IMR-90 (cell line): ENCODE measurements around the gene RFTN1. TPM values are rescaled to one million over a fixed set of nuclear protein-coding genes. Genes with fewer than 3 reads are reported as not detected.

ENCODE experiments used
- ATAC-seq: fragments of 200-7000 bp; cut with Tn5 transposase; 2 replicates; pipeline ENCODE4 v1.9.1; 2020; ENCODE audit warnings: low read depth, mild to moderate bottlenecking, moderate library complexity
- BruUV-seq: library from RNA; stranded (reverse); fragments of 400-500 nt; replicated peaks from 2 replicates; lab custom pipeline; 2021; lab: Mats Ljungman, UMichigan
- CTCF ChIA-PET: fragments of 300-600 bp; formaldehyde crosslinking; extraction: SDS; loops from one replicate; lab custom pipeline; 2021; ENCODE audit warnings: antibody characterized with exemption; lab: Yijun Ruan, JAX
- POLR2A ChIA-PET: fragments of 300-600 bp; sonication (Branson Sonifier 250); formaldehyde crosslinking; loops from one replicate; lab custom pipeline; 2022; ENCODE audit warnings: antibody characterized with exemption; ENCODE audit not compliant: unreplicated experiment; lab: Charles Lee
- DNase-seq: peaks from one replicate; pipeline ENCODE4 v3.0.0; 2013
- H2AFZ ChIP-seq: replicated peaks from 2 replicates; pipeline ENCODE3; 2013; ENCODE audit warnings: low read length, mild to moderate bottlenecking; ENCODE audit not compliant: poor library complexity
- H2AK5ac ChIP-seq: 2 replicates; pipeline ENCODE4 v1.6.1; 2013; ENCODE audit warnings: low read depth, low read length, inconsistent platforms
- H2AK9ac ChIP-seq: replicated peaks from 2 replicates; pipeline ENCODE3; 2013; ENCODE audit warnings: mild to moderate bottlenecking, low read depth, low read length, moderate library complexity; ENCODE audit not compliant: poor library complexity
- H2BK120ac ChIP-seq: 2 replicates; pipeline ENCODE4 v1.6.1; 2013; ENCODE audit warnings: low read depth, low read length, inconsistent platforms
- H2BK15ac ChIP-seq: 3 replicates; pipeline ENCODE4 v1.6.1; 2013; ENCODE audit warnings: low read depth, low read length, inconsistent platforms
- H2BK20ac ChIP-seq: 2 replicates; pipeline ENCODE4 v1.6.1; 2013; ENCODE audit warnings: low read depth, mild to moderate bottlenecking, inconsistent platforms, low read length, moderate library complexity
- H2BK5ac ChIP-seq: 2 replicates; pipeline ENCODE4 v1.6.1; 2013; ENCODE audit warnings: mild to moderate bottlenecking, low read depth, low read length, inconsistent platforms; ENCODE audit not compliant: poor library complexity, severe bottlenecking
- H3K14ac ChIP-seq: replicated peaks from 2 replicates; pipeline ENCODE4 v1.6.1; 2013; ENCODE audit warnings: low read depth, low read length, inconsistent platforms
- H3K18ac ChIP-seq: 2 replicates; pipeline ENCODE4 v1.6.1; 2013; ENCODE audit warnings: low read depth, low read length, control low read depth
- H3K23ac ChIP-seq: 2 replicates; pipeline ENCODE4 v1.6.1; 2013; ENCODE audit warnings: low read depth, low read length, inconsistent platforms
- H3K27ac ChIP-seq: 2 replicates; pipeline ENCODE4 v1.5.1; 2013; ENCODE audit warnings: mild to moderate bottlenecking, control low read depth, low read length; ENCODE audit not compliant: insufficient read depth
- H3K27me3 ChIP-seq: 2 replicates; pipeline ENCODE4 v1.6.1; 2013; ENCODE audit warnings: low read length; ENCODE audit not compliant: control insufficient read depth, insufficient read depth
- H3K36me3 ChIP-seq: 2 replicates; pipeline ENCODE4 v1.6.1; 2013; ENCODE audit warnings: low read length, mixed read lengths; ENCODE audit not compliant: control insufficient read depth, insufficient read depth
- H3K4ac ChIP-seq: 2 replicates; pipeline ENCODE4 v1.6.1; 2013; ENCODE audit warnings: low read depth, low read length, inconsistent platforms
- H3K4me1 ChIP-seq: 2 replicates; pipeline ENCODE4 v1.6.1; 2013; ENCODE audit warnings: low read length, mixed read lengths; ENCODE audit not compliant: control insufficient read depth, insufficient read depth
- H3K4me2 ChIP-seq: 2 replicates; pipeline ENCODE4 v1.6.1; 2013; ENCODE audit warnings: low read depth, mild to moderate bottlenecking, control low read depth, low read length, moderate library complexity
- H3K4me3 ChIP-seq: 2 replicates; pipeline ENCODE4 v1.5.1; 2013; ENCODE audit warnings: low read depth, mild to moderate bottlenecking, control low read depth, low read length, moderate library complexity; ENCODE audit not compliant: insufficient read depth
- H3K56ac ChIP-seq: 2 replicates; pipeline ENCODE4 v1.6.1; 2013; ENCODE audit warnings: low read length, inconsistent platforms; ENCODE audit not compliant: insufficient read depth; ENCODE audit errors: extremely low read depth
- H3K79me1 ChIP-seq, 2 experiments: 2 replicates each; pipeline ENCODE4 v1.6.1; 2013; ENCODE audit warnings: low read length in 2 of 2, inconsistent platforms in 1 of 2, low read depth in 1 of 2
- H3K9ac ChIP-seq: 2 replicates; pipeline ENCODE4 v1.6.1; 2013; ENCODE audit warnings: low read depth, low read length, control low read depth
- H3K9me1 ChIP-seq: 2 replicates; pipeline ENCODE4 v1.6.1; 2013; ENCODE audit warnings: low read length, inconsistent platforms; ENCODE audit not compliant: insufficient read depth
- H3K9me3 ChIP-seq: 2 replicates; pipeline ENCODE4 v1.6.1; 2013; ENCODE audit warnings: low read length; ENCODE audit not compliant: control insufficient read depth, insufficient read depth
- H4K20me1 ChIP-seq: 2 replicates; pipeline ENCODE4 v1.6.1; 2013; ENCODE audit warnings: low read length, inconsistent platforms; ENCODE audit not compliant: insufficient read depth
- H4K5ac ChIP-seq: 2 replicates; pipeline ENCODE4 v1.6.1; 2013; ENCODE audit warnings: mild to moderate bottlenecking, low read depth, low read length, control low read depth
- H4K8ac ChIP-seq, 2 experiments: 2 replicates each; pipeline ENCODE4 v1.6.1; 2013; ENCODE audit warnings: low read depth in 2 of 2, low read length in 2 of 2, control low read depth in 1 of 2, inconsistent platforms in 1 of 2
- H4K91ac ChIP-seq: 2 replicates; pipeline ENCODE4 v1.6.1; 2013; ENCODE audit warnings: low read depth, low read length, inconsistent platforms; ENCODE audit not compliant: insufficient read depth
- BHLHE40 ChIP-seq: fragments of 150-350 bp; IDR thresholded peaks from 2 replicates; pipeline ENCODE4 v1.6.1; 2016; ENCODE audit warnings: mild to moderate bottlenecking, low read depth, low read length
- CEBPB ChIP-seq: IDR thresholded peaks from 2 replicates; pipeline ENCODE4 v1.6.1; 2012; ENCODE audit warnings: low read depth, low read length, improper control_type of control experiment
- FOS ChIP-seq: fragments of 150-350 bp; IDR thresholded peaks from 2 replicates; pipeline ENCODE4 v1.6.1; 2016; ENCODE audit warnings: low read depth, low read length
- MAFK ChIP-seq: IDR thresholded peaks from 2 replicates; pipeline ENCODE4 v1.6.1; 2012; ENCODE audit warnings: low read depth, low read length, improper control_type of control experiment
- MAZ ChIP-seq: IDR thresholded peaks from 2 replicates; pipeline ENCODE4 v1.6.1; 2012; ENCODE audit warnings: low read depth, mild to moderate bottlenecking, low read length, improper control_type of control experiment, moderate library complexity, borderline replicate concordance
- MXI1 ChIP-seq: IDR thresholded peaks from 2 replicates; pipeline ENCODE4 v1.6.1; 2012; ENCODE audit warnings: low read depth, mild to moderate bottlenecking, low read length, moderate library complexity, borderline replicate concordance
- NFE2L2 ChIP-seq: fragments of 150-350 bp; IDR thresholded peaks from 2 replicates; pipeline ENCODE4 v1.6.1; 2016; ENCODE audit warnings: low read depth, mild to moderate bottlenecking, low read length
- POLR2A ChIP-seq: IDR thresholded peaks from 2 replicates; pipeline ENCODE4 v1.6.1; 2012; ENCODE audit warnings: mild to moderate bottlenecking, low read depth, low read length
- RAD21 ChIP-seq: IDR thresholded peaks from 2 replicates; pipeline ENCODE4 v1.6.1; 2012; ENCODE audit warnings: low read length, improper control_type of control experiment
- RCOR1 ChIP-seq: IDR thresholded peaks from 2 replicates; pipeline ENCODE4 v1.6.1; 2012; ENCODE audit warnings: mild to moderate bottlenecking, low read length, improper control_type of control experiment; ENCODE audit not compliant: insufficient replicate concordance
- SMC3 ChIP-seq: fragments of 150-350 bp; IDR thresholded peaks from 2 replicates; pipeline ENCODE4 v1.6.1; 2016; ENCODE audit warnings: low read depth, mild to moderate bottlenecking, antibody characterized with exemption, low read length, moderate library complexity
- WGBS, 2 experiments: methylation state at CpG; one replicate each; pipeline versions ENCODE4 v1.1.5 to v1.1.7; 2013; ENCODE audit warnings: missing lambda C conversion rate in 2 of 2; ENCODE audit not compliant: insufficient read length in 1 of 2; ENCODE audit errors: extremely low coverage in 2 of 2; 5-methylcytosine and 5-hydroxymethylcytosine counted together
- dilution Hi-C: fragments of 300-500 bp; cut with HindIII; formaldehyde crosslinking; loops from one replicate; pipeline ENCODE4 v1.14.3; 2018; ENCODE audit warnings: low sequenced_read_pairs; ENCODE audit not compliant: unreplicated experiment
- in situ Hi-C: fragments of 300-500 bp; cut with MboI; formaldehyde crosslinking; loops from 3 replicates; pipeline ENCODE4 v1.14.3; 2019; ENCODE audit warnings: low sequenced_read_pairs, inconsistent platforms, mixed read lengths
- intact Hi-C: fragments of 100-400 bp; cut with micrococcal nuclease; formaldehyde crosslinking; loops from 2 replicates; pipeline ENCODE4 v1.10.0; 2022
- polyA plus RNA-seq, 3 experiments: library from polyadenylated mRNA; depleted of rRNA; stranded (reverse); fragments of >200 nt; gene quantifications; 2 replicates each; pipeline ENCODE4 v1.2.3, GENCODE V29; 2012; ENCODE audit warnings: low replicate concordance in 1 of 3
- total RNA-seq: library from RNA; depleted of rRNA; stranded (reverse); fragments of >200 nt; gene quantifications from 2 replicates; pipeline ENCODE4 v1.2.3, GENCODE V29; 2012
- TF ChIP-seq, protein P1 (sequence below): conservative IDR thresholded peaks from 2 replicates; pipeline ENCODE4 v1.5.1; 2012; ENCODE audit warnings: mild to moderate bottlenecking, low read depth, low read length, improper control_type of control experiment
- TF ChIP-seq, protein P2 (sequence below): fragments of 150-350 bp; IDR thresholded peaks from 2 replicates; pipeline ENCODE4 v1.6.1; 2017; ENCODE audit warnings: mild to moderate bottlenecking, antibody characterized with exemption, low read length, low read depth
- TF ChIP-seq, protein P3 (sequence below): fragments of 150-350 bp; IDR thresholded peaks from 2 replicates; pipeline ENCODE4 v1.6.1; 2016; ENCODE audit warnings: low read depth, mild to moderate bottlenecking, low read length, moderate library complexity, borderline replicate concordance

The RFTN1 gene
- total and polyA plus RNA-seq, 2 of the 4 experiments (the other 2 are of a cell fraction) = 45.0 to 52.0 TPM

DNA sequence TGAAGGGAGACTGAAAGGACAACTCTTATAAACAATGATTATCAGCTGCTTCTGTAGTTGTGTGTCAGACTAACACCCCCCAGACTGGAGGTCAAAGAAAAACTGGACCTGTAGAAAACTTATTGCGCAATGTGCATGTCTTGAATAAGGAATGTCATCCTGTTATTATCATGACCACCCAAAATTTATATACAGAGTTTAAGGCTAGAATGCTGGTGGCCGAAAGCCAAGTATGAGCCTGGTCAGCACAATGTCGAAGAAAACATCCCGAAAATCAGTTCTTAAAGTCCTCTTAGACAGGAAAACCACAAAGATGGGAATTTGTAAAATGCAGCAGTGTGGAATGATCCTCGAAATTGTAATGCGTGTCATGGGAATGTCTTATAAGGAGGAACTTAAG is 29.3 kb downstream of the RFTN1 start:
- ATAC-seq = peak; percentile 81
- POLR2A ChIA-PET = no interaction called here
- H3K27ac ChIP-seq = no peak overlapping the region
- H2BK5ac ChIP-seq = peak overlapping the region; percentile 95
- H4K91ac ChIP-seq = no peak overlapping the region
- H3K4me1 ChIP-seq = peaks cover 31% of the 10 kb centered on the region
- TF ChIP-seq CEBPB = peak; percentile 100
- TF ChIP-seq, protein P1, sequence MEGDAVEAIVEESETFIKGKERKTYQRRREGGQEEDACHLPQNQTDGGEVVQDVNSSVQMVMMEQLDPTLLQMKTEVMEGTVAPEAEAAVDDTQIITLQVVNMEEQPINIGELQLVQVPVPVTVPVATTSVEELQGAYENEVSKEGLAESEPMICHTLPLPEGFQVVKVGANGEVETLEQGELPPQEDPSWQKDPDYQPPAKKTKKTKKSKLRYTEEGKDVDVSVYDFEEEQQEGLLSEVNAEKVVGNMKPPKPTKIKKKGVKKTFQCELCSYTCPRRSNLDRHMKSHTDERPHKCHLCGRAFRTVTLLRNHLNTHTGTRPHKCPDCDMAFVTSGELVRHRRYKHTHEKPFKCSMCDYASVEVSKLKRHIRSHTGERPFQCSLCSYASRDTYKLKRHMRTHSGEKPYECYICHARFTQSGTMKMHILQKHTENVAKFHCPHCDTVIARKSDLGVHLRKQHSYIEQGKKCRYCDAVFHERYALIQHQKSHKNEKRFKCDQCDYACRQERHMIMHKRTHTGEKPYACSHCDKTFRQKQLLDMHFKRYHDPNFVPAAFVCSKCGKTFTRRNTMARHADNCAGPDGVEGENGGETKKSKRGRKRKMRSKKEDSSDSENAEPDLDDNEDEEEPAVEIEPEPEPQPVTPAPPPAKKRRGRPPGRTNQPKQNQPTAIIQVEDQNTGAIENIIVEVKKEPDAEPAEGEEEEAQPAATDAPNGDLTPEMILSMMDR = no peak
- peak; percentile 60; the same call in 1 of the 2 replicates for TF ChIP-seq FOS
- TF ChIP-seq POLR2A = no peak
- TF ChIP-seq RCOR1 = peak; percentile 92
- peak; percentile 78 for TF ChIP-seq MAFK
- peak; percentile 36; the same call in 1 of the 2 replicates for TF ChIP-seq MXI1
- TF ChIP-seq RAD21 = peak; percentile 3; the same call in 1 of the 2 replicates
- TF ChIP-seq MAZ = peak; percentile 45; the same call in 1 of the 2 replicates
- TF ChIP-seq, protein P2, sequence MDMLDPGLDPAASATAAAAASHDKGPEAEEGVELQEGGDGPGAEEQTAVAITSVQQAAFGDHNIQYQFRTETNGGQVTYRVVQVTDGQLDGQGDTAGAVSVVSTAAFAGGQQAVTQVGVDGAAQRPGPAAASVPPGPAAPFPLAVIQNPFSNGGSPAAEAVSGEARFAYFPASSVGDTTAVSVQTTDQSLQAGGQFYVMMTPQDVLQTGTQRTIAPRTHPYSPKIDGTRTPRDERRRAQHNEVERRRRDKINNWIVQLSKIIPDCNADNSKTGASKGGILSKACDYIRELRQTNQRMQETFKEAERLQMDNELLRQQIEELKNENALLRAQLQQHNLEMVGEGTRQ = no peak
- TF ChIP-seq NFE2L2 = peak; percentile 77; the same call in 1 of the 2 replicates
- TF ChIP-seq SMC3 = 0 out of 2 replicates have a peak, but pooled peaks have one; percentile 16
- TF ChIP-seq, protein P3, sequence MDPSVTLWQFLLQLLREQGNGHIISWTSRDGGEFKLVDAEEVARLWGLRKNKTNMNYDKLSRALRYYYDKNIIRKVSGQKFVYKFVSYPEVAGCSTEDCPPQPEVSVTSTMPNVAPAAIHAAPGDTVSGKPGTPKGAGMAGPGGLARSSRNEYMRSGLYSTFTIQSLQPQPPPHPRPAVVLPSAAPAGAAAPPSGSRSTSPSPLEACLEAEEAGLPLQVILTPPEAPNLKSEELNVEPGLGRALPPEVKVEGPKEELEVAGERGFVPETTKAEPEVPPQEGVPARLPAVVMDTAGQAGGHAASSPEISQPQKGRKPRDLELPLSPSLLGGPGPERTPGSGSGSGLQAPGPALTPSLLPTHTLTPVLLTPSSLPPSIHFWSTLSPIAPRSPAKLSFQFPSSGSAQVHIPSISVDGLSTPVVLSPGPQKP = no peak
- TF ChIP-seq BHLHE40 = peak; percentile 73; the same call in 1 of the 2 replicates
- H2AK5ac ChIP-seq = no peak overlapping the region
- H4K8ac ChIP-seq = no peak overlapping the region
- BruUV-seq = no TSS peak
- H3K4me3 ChIP-seq = no peak overlapping the region
- peak overlapping the region; percentile 82; the same call in 1 of the 2 replicates for H3K4me2 ChIP-seq
- CTCF ChIA-PET = interaction anchor here (0.5 to 1.3 kb wide), 2 partner anchors 32 to 75 kb away, joined by 3 to 7 read pairs; no protein-coding TSS in a partner anchor
- no peak overlapping the region for H3K18ac ChIP-seq
- H3K56ac ChIP-seq = no peak overlapping the region
- H3K9me3 ChIP-seq = no peaks in the 10 kb centered on the region
- H2BK20ac ChIP-seq = no peak overlapping the region
- H3K27me3 ChIP-seq = no peaks in the 10 kb centered on the region
- no peak overlapping the region for H2AFZ ChIP-seq
- DNase-seq = peak; percentile 99
- H2BK15ac ChIP-seq = no peak overlapping the region
- H3K36me3 ChIP-seq = peaks cover 15% of the 10 kb centered on the region
- H2AK9ac ChIP-seq = no peak overlapping the region
- no peak overlapping the region for H3K14ac ChIP-seq
- intact Hi-C loops (loop anchor here (1.0 to 5.0 kb wide), 2 partner anchors 37 to 166 kb away; no protein-coding TSS in a partner anchor), in situ Hi-C loops (no loop called here), dilution Hi-C loops (no loop called here)
- H3K9me1 ChIP-seq = peaks cover 30% of the 10 kb centered on the region
- WGBS, 2 experiments = no CpG with 5 or more reads among the region's 6 CpGs
- no peak overlapping the region for H4K5ac ChIP-seq
- no peak overlapping the region for H3K9ac ChIP-seq
- H3K4ac ChIP-seq = no peak overlapping the region
- H2BK120ac ChIP-seq = no peak overlapping the region
- H3K23ac ChIP-seq = no peak overlapping the region
- peaks cover 9% of the 10 kb centered on the region; the same call in 1 of the 2 replicates for H4K20me1 ChIP-seq
- peaks cover 36 to 84% of the 10 kb centered on the region in 2 experiments for H3K79me1 ChIP-seq
